Globus pallidus (tissue), 1 donor: Measurements from ENCODE around the gene SH3RF2.

Experiments used
- DNase-seq: peaks from one replicate; pipeline ENCODE4 v3.0.0-alpha.2; 2015; ENCODE audit warnings: low spot score

SH3RF2 gene

DNA sequence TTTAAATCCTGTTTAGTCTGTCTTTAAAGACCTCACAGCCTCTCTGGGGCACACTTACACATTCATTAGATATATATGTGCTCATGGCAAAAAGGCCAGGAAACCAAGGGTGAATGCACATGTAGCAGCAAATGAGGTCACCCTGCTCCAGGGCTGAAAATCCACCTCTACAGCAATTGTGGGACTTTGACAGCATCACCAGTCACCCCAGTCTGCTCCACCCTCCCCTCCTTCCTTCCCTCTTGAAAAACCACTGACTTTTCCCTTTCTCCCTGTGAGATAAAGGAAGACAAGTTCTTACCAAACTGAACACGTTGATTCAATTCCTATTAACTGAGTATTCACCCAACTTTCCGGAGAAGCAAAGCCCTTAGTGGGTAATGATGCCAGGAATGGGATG is 15.2 kb upstream of the SH3RF2 start:
- DNase-seq: no peak

- no peak for DNase-seq
These were observed 14.3 kb upstream of the SH3RF2 start for GRCh38 chr5:145922059-145922458.

DNA sequence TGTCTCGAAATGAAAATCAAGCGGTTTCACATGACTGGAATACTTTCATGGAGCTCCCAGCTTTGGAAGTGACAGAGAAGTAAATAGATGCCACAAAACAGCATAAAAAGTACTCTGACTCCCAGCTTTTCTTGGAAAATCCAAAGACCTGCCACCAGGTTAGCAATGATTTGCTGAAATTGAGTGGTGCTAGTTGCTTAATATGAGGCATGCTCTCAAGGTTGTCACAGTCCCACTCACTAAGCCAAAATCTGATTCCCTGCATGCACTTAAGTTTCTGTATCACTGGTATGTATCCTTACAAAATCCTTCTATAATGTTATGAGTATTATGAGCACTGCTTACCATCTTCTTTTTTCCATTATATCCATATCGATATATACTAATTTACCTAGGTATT is 13.0 kb upstream of the SH3RF2 start:
- DNase-seq: no peak

GRCh38 chr5:145924849-145925248 is 11.5 kb upstream of the SH3RF2 start:
- no peak for DNase-seq

DNA sequence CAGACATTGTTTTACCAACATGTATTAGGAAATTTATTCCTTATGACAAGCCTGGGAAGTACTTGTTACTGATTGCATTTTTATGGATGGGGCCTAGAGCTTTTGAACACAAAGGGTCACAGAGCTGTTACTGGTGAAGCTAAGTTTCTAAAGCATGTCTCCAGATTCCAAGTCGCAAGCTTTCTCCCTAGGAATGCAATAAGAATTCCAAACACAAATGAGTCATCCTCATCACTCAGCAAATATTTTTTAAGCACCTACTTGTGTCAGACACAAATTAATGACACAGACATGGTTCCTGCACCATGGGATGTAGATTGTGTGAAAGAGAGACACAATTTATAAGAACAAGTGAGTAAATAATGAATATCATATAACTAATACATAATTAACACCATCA is 11.0 kb upstream of the SH3RF2 start:
- no peak for DNase-seq

- no peak for DNase-seq
These were observed 10.6 kb upstream of the SH3RF2 start for GRCh38 chr5:145925803-145926202.

DNA sequence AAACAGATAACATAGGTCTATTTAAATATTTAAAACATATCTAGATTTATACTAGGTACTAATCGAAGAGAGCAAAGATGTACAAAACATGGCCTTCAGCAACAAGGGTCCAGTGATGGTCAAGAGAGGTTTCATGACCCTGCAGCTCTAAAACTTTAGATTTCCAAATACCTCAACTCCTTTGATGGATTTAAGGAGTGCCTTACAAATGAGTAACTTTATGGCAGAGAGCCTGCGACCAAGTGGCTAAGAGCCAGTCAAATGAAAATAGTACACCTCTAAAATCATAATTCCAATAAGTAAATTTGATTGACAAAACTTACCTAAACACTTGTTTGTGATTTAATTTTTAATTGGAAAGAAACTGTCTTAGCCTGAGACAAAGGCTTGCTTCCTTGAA is 4.7 kb upstream of the SH3RF2 start:
- no peak for DNase-seq

DNA sequence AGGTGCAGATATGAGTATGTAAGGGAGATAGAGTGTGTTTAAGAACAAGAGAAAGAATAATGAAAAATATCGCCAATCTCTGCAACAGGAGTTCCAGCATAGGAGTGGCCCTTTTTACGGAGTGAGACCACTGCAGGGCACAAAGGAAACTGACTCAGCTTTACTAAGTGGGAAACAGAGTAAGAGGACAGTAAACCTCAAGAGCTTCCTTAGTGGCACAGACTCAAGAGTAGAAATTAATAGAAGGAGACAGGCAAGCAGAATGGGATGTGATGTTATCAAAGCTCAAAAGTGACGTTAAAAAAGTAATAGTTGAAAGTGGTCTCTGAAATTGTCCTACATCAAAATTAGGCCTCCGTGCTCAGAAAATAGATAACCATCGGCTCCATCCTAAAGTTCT is 2.1 kb upstream of the SH3RF2 start:
- no peak for DNase-seq

- no peak for DNase-seq
These were observed 1.3 kb downstream of the SH3RF2 start for GRCh38 chr5:145937432-145938250.

GRCh38 chr5:145938776-145939539 is 2.6 kb downstream of the SH3RF2 start:
- no peak for DNase-seq

- no peak for DNase-seq
These were observed 3.2 kb downstream of the SH3RF2 start for GRCh38 chr5:145939540-145940065.

DNA sequence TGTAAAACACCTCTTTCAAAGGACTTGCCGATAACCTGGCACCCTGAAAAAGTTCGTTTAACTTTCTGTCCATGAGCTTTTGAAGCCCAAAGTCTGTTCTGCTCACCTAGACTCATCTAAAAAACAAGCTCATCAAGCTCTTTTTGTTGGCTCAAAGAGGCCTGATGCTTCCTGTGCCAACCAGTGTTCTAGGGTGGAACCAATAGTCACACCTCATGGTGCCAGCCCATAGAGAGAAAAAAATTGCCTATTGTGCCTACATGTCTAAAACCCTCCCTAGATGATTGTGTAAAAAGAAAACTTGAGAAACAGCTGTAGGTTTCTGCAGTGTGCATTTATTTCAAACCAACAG is 4.7 kb downstream of the SH3RF2 start:
- DNase-seq: no peak

DNA sequence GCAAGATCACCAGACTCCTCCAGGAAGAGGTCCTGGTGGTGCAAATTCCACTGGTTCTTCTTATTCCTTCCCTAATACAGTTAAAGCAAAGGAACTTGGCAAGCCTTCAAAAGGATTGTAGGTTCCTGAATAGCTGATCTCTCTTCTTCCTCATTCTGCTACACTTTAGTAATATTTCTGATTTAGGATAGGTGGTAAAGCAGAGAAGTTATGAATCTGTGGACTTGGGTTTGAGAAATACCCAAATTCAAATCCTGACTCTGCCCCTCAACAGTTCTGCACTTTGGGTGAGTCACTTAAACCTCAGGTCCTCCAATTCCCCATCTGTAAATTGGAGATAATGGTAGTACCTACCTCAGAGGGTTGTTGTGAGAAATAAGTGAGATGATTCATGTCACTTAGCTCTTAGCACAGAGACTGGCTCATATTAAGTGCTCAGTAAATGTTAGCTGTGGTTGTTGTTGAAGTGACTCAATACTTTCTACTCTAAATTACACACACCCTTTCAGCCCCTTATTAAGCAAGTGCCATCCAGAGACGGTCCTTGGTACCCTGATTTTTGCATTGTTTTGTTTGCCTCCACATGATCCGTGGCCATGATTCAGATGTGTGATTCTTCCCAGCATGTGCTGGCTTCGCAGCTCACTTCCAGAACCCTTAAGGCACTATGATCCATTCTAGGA is 5.2 kb downstream of the SH3RF2 start:
- DNase-seq: no peak

- no peak for DNase-seq
These were observed 5.8 kb downstream of the SH3RF2 start for GRCh38 chr5:145942201-145942600.

- no peak for DNase-seq
These were observed 6.4 kb downstream of the SH3RF2 start for GRCh38 chr5:145942749-145943148.

- DNase-seq: no peak
These were observed 7.3 kb downstream of the SH3RF2 start for GRCh38 chr5:145943674-145944121.

GRCh38 chr5:145944328-145944727 is 8.0 kb downstream of the SH3RF2 start:
- no peak for DNase-seq

DNA sequence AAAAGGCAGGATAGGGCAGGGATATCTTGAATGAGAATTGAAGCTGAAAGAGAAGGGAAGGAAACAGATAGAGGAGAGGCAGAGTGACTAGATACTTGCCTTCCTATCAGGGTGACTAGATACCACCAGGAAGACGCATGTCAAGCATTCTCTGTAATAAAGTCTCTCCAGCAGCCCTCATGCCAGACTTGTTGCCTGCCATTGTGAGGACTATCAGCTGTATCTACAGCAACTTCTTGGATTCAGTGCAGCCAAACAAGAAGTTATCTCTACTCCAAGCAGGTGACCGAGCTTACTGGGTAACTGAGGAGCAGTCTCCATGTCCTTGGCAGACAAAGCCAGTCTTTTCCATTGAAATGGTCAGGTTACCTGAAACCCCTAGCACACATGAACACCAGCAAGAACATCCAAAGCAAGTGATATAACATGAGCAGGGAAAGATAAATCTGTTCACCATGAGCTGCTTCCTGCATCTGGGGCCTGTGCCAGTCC is 9.3 kb downstream of the SH3RF2 start:
- DNase-seq: no peak

DNA sequence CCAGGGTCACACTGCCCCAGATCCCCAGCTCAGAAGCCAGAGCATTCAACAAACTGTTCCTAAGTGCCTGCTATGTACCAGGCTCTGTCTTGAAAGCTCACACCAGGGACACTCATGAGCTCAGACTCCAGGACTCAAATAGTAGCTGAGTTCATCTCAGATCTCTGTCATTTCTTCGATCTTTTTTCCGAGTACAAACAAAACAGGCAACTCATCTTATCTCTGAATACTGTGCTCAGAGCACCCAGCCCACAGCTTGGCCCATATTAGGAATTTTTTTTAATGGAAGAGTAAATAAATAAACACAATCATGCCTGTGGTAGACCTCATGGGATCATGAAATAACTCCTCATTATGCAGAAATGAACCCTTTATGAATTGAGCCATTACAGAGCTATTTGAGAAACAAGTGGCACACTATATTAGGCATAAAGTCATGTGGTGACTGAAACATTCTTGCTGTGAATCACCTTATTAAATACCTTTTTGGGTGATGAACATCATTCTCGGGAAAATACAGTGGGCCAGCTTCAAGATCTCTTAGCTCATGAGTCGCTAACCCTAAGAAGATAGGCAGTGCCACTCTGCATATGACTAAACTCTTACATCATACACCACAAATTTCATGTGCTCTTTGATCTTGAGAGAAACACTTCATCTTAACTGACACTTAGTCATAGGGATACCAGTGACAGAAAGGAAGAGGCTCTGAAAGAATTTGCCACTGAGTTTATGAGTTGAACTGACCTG is 9.9 kb downstream of the SH3RF2 start:
- no peak for DNase-seq

- no peak for DNase-seq
These were observed 11.2 kb downstream of the SH3RF2 start for GRCh38 chr5:145947581-145947980.

GRCh38 chr5:145948047-145948446 is 11.7 kb downstream of the SH3RF2 start:
- DNase-seq: no peak

GRCh38 chr5:145948921-145949320 is 12.5 kb downstream of the SH3RF2 start:
- no peak for DNase-seq
